IMR-90 (cell line): ENCODE results near the gene ELOA.

Experiments used
- CEBPB ChIP-seq: IDR thresholded peaks from 2 replicates; pipeline ENCODE4 v1.6.1; 2012; ENCODE audit warnings: low read depth, low read length, improper control_type of control experiment
- CTCF ChIP-seq: conservative IDR thresholded peaks from 2 replicates; pipeline ENCODE4 v1.5.1; 2012; ENCODE audit warnings: mild to moderate bottlenecking, low read depth, low read length, improper control_type of control experiment
- FOS ChIP-seq: fragments of 150-350 bp; IDR thresholded peaks from 2 replicates; pipeline ENCODE4 v1.6.1; 2016; ENCODE audit warnings: low read depth, low read length
- POLR2A ChIP-seq: IDR thresholded peaks from 2 replicates; pipeline ENCODE4 v1.6.1; 2012; ENCODE audit warnings: mild to moderate bottlenecking, low read depth, low read length
- RCOR1 ChIP-seq: IDR thresholded peaks from 2 replicates; pipeline ENCODE4 v1.6.1; 2012; ENCODE audit warnings: mild to moderate bottlenecking, low read length, improper control_type of control experiment; ENCODE audit not compliant: insufficient replicate concordance
- SMC3 ChIP-seq: fragments of 150-350 bp; IDR thresholded peaks from 2 replicates; pipeline ENCODE4 v1.6.1; 2016; ENCODE audit warnings: low read depth, mild to moderate bottlenecking, antibody characterized with exemption, low read length, moderate library complexity

- TF ChIP-seq CEBPB (no peak), CTCF (no peak), SMC3 (no peak), POLR2A (no peak), FOS (no peak), RCOR1 (no peak)
These were observed 16.0 kb downstream of the ELOA start for GRCh38 chr1:23759277-23759676.
